ENCODE data around the gene SRPK2.

The SRPK2 gene

GRCh38 chr7:105154084-105154483 lies 234.6 kb downstream of the SRPK2 start:
- DNase-seq (ENCODE audit: low read depth), result no peak
- no peak overlapping the region for H3K4me3 ChIP-seq (ENCODE audit: low read length)
- no peak for TF ChIP-seq CTCF (conservative IDR thresholded peaks at IDR 0.05; ENCODE audit: low read depth, low read length)

- no peak overlapping the region for H3K4me3 ChIP-seq (ENCODE audit: low read length)
- DNase-seq (ENCODE audit: low read depth), result no peak
- TF ChIP-seq CTCF (conservative IDR thresholded peaks at IDR 0.05; ENCODE audit: low read depth, low read length), result no peak
Measured at GRCh38 chr7:105153531-105153930, 235.2 kb downstream of the SRPK2 start.

GRCh38 chr7:105151152-105151551 lies 237.6 kb downstream of the SRPK2 start:
- TF ChIP-seq CTCF (conservative IDR thresholded peaks at IDR 0.05; ENCODE audit: low read depth, low read length), result no peak
- no peak for DNase-seq (ENCODE audit: low read depth)
- H3K4me3 ChIP-seq (ENCODE audit: low read length), result no peak overlapping the region

GRCh38 chr7:105149827-105150226 lies 238.9 kb downstream of the SRPK2 start:
- DNase-seq (ENCODE audit: low read depth), result no peak

GRCh38 chr7:105141068-105141467 lies 247.7 kb downstream of the SRPK2 start:
- no peak overlapping the region for H3K4me3 ChIP-seq (ENCODE audit: low read length)
- DNase-seq (ENCODE audit: low read depth), result no peak
- TF ChIP-seq CTCF (conservative IDR thresholded peaks at IDR 0.05; ENCODE audit: low read depth, low read length), result peak; percentile 62

More at GRCh38 chr7:105149827-105150226, 238.9 kb downstream of the SRPK2 start:
- H3K4me3 ChIP-seq (ENCODE audit: low read length), result no peak overlapping the region
- TF ChIP-seq CTCF (conservative IDR thresholded peaks at IDR 0.05; ENCODE audit: low read depth, low read length), result no peak

- DNase-seq (ENCODE audit: low read depth), result no peak
- H3K4me3 ChIP-seq (ENCODE audit: low read length), result no peak overlapping the region
- no peak for TF ChIP-seq CTCF (conservative IDR thresholded peaks at IDR 0.05; ENCODE audit: low read depth, low read length)
Measured at GRCh38 chr7:105139381-105139780, 249.3 kb downstream of the SRPK2 start.

GRCh38 chr7:105137898-105138297 lies 250.8 kb downstream of the SRPK2 start:
- no peak for TF ChIP-seq CTCF (conservative IDR thresholded peaks at IDR 0.05; ENCODE audit: low read depth, low read length)
- H3K4me3 ChIP-seq (ENCODE audit: low read length), result no peak overlapping the region

More at GRCh38 chr7:105137898-105138297, 250.8 kb downstream of the SRPK2 start:
- no peak for DNase-seq (ENCODE audit: low read depth)

Measured in retinal pigment epithelial cell (primary cell).